GM12878 (cell line): ENCODE measurements around the gene ELAVL2. TPM values are rescaled to one million over a fixed set of nuclear protein-coding genes. Genes with fewer than 3 reads are reported as not detected.

Experiments
- ATAC-seq: fragments of 200-7000 bp; cut with Tn5 transposase; 3 replicates; pipeline ENCODE4 v1.9.1; 2020; ENCODE audit warnings: mild to moderate bottlenecking, moderate library complexity
- BruUV-seq: library from RNA; stranded (reverse); fragments of 400-500 nt; replicated peaks from 2 replicates; lab custom pipeline; 2021; lab: Mats Ljungman, UMichigan
- CTCF ChIA-PET: fragments of 300-600 bp; sonication (Branson Sonifier 250); formaldehyde crosslinking; extraction: SDS; loops from one replicate; lab custom pipeline; 2021; ENCODE audit warnings: inconsistent platforms; lab: Yijun Ruan, JAX
- POLR2A ChIA-PET: fragments of 350-600 bp; formaldehyde crosslinking; extraction: SDS; loops from one replicate; lab custom pipeline; 2021; ENCODE audit warnings: inconsistent platforms; lab: Charles Lee
- RAD21 ChIA-PET: fragments of 300-600 bp; sonication (Branson Sonifier 250); formaldehyde crosslinking; loops from one replicate; lab custom pipeline; 2023; ENCODE audit warnings: antibody characterized with exemption; ENCODE audit not compliant: unreplicated experiment; lab: Charles Lee
- SMC1A ChIA-PET: fragments of 300-600 bp; sonication (Branson Sonifier 250); formaldehyde crosslinking; loops from one replicate; lab custom pipeline; 2023; ENCODE audit not compliant: unreplicated experiment, uncharacterized antibody; lab: Charles Lee
- DNase-seq: peaks from one replicate; pipeline ENCODE4 v3.0.0-alpha.2; 2011; ENCODE audit warnings: low read depth, low spot score
- FAIRE-seq: peaks from 3 replicates; lab custom pipeline; 2011; peaks lifted over from hg19 to GRCh38; lab: Jason Lieb, UNC
- H2AFZ ChIP-seq: 2 replicates; pipeline ENCODE4 v1.6.0; 2011; ENCODE audit warnings: low read depth, low read length, control low read depth; ENCODE audit not compliant: control insufficient read depth
- H3K27ac ChIP-seq: 2 replicates; pipeline ENCODE4 v1.5.1; 2011; ENCODE audit warnings: control low read depth; ENCODE audit not compliant: control insufficient read depth, insufficient read depth
- H3K27me3 ChIP-seq, 2 experiments: replicated peaks in 1 of 2; 2 replicates each; pipeline versions ENCODE4 v1.6.0 to v1.6.1; 2011; ENCODE audit warnings: low read length in 1 of 2; ENCODE audit not compliant: control insufficient read depth in 2 of 2, insufficient read depth in 2 of 2
- H3K36me3 ChIP-seq, 2 experiments: 2 replicates each; pipeline ENCODE4 v1.5.1; 2011; ENCODE audit warnings: low read length in 1 of 2; ENCODE audit not compliant: control insufficient read depth in 2 of 2, insufficient read depth in 2 of 2
- H3K4me1 ChIP-seq: 2 replicates; pipeline ENCODE4 v1.6.1; 2011; ENCODE audit warnings: mild to moderate bottlenecking, low read length, moderate library complexity, mixed read lengths; ENCODE audit not compliant: control insufficient read depth, insufficient read depth
- H3K4me2 ChIP-seq: 2 replicates; pipeline ENCODE4 v1.6.0; 2011; ENCODE audit warnings: control low read depth; ENCODE audit not compliant: control insufficient read depth, insufficient read depth
- H3K4me3 ChIP-seq: fragments of 200-600 bp; sonication (generic); 2 replicates; pipeline ENCODE4 v1.5.1; 2016
- H3K79me2 ChIP-seq: 2 replicates; pipeline ENCODE4 v1.6.0; 2011; ENCODE audit warnings: low read length; ENCODE audit not compliant: control insufficient read depth, insufficient read depth
- H3K9ac ChIP-seq: 2 replicates; pipeline ENCODE4 v1.8.0; 2011; ENCODE audit warnings: low read length, control low read depth, mixed read lengths; ENCODE audit not compliant: control insufficient read depth, insufficient read depth
- H3K9me3 ChIP-seq: replicated peaks from 3 replicates; pipeline ENCODE4 v1.5.1; 2011; ENCODE audit warnings: mild to moderate bottlenecking, low read length; ENCODE audit not compliant: control insufficient read depth, insufficient read depth
- H4K20me1 ChIP-seq: 2 replicates; pipeline ENCODE4 v1.6.0; 2011; ENCODE audit not compliant: control insufficient read depth, insufficient read depth
- ASH2L ChIP-seq: fragments of 300-600, 200-600 bp; sonication (generic); IDR thresholded peaks from 2 replicates; pipeline ENCODE4 v1.6.1; 2017; ENCODE audit warnings: low read depth, mild to moderate bottlenecking, borderline replicate concordance
- BRCA1 ChIP-seq: IDR thresholded peaks from 2 replicates; pipeline ENCODE4 v1.6.1; 2011; ENCODE audit warnings: low read depth, low read length, improper control_type of control experiment
- CBX5 ChIP-seq: sonication (generic); IDR thresholded peaks from 2 replicates; pipeline ENCODE4 v1.6.1; 2016; ENCODE audit warnings: low read depth, moderate library complexity, mild to moderate bottlenecking, inconsistent platforms
- CREM ChIP-seq: IDR thresholded peaks from 2 replicates; pipeline ENCODE4 v1.6.1; 2014; ENCODE audit warnings: antibody characterized with exemption, low read depth
- EGR1 ChIP-seq, 2 experiments: IDR thresholded peaks; 1 replicate in 1 of 2; 2 replicates in 1 of 2; pipeline ENCODE4 v1.6.1; 2011 to 2012; ENCODE audit warnings: low read depth in 2 of 2, low read length in 2 of 2, borderline replicate concordance in 1 of 2, mild to moderate bottlenecking in 1 of 2, moderate library complexity in 1 of 2
- POLR2A ChIP-seq: IDR thresholded peaks from 2 replicates; pipeline ENCODE4 v1.6.1; 2011; ENCODE audit warnings: low read depth, mild to moderate bottlenecking, low read length
- RAD21 ChIP-seq: IDR thresholded peaks from 2 replicates; pipeline ENCODE4 v1.6.1; 2011; ENCODE audit warnings: mild to moderate bottlenecking, low read depth, low read length, moderate library complexity; ENCODE audit not compliant: insufficient read depth
- RCOR1 ChIP-seq: conservative IDR thresholded peaks from 2 replicates; pipeline ENCODE4 v1.6.1; 2012; ENCODE audit warnings: low read depth, low read length, improper control_type of control experiment
- TAF1 ChIP-seq: IDR thresholded peaks from 2 replicates; pipeline ENCODE4 v1.6.1; 2011; ENCODE audit warnings: mild to moderate bottlenecking, low read depth, low read length, borderline replicate concordance
- YY1 ChIP-seq: IDR thresholded peaks from 2 replicates; pipeline ENCODE4 v1.6.1; 2011; ENCODE audit warnings: low read depth, mild to moderate bottlenecking, low read length
- ZNF217 ChIP-seq: fragments of 450-650 bp; IDR thresholded peaks from 2 replicates; pipeline ENCODE4 v1.6.1; 2017; ENCODE audit warnings: antibody characterized with exemption, mild to moderate bottlenecking
- WGBS: methylation state at CpG from one replicate; pipeline ENCODE4 v1.1.6; 2016; ENCODE audit warnings: low lambda C conversion rate; ENCODE audit not compliant: insufficient replicate concordance, insufficient coverage; ENCODE audit errors: missing lambda C conversion rate; 5-methylcytosine and 5-hydroxymethylcytosine counted together
- in situ Hi-C: fragments of 300-500 bp; cut with MboI; formaldehyde crosslinking; loops from 9 replicates; pipeline ENCODE4 v1.14.3; 2018; ENCODE audit warnings: mixed read lengths
- intact Hi-C: fragments of 100-400 bp; cut with micrococcal nuclease; formaldehyde crosslinking; loops from one replicate; pipeline ENCODE4 v1.14.2; 2022; ENCODE audit not compliant: unreplicated experiment
- polyA plus RNA-seq, 11 experiments: library from polyadenylated mRNA; depleted of rRNA in 4 of 11; unstranded in 6 of 11; stranded (reverse) in 5 of 11; fragments of >200 nt; fragmentation: Nextera tagmentation in 4 of 11; fragmentation: Illumina TruSeq in 1 of 11; extraction: Ambion mirVana in 4 of 11; extraction: Trizol in 1 of 11; gene quantifications; 1 replicate in 1 of 11; 2 replicates in 10 of 11; pipeline versions ENCODE4 v1.2.1 to v1.2.3, GENCODE V29; 2011 to 2016; ENCODE audit warnings: inconsistent platforms in 2 of 11, missing spikeins in 2 of 11, low read depth in 1 of 11
- total RNA-seq, 4 experiments: library from RNA; depleted of rRNA in 3 of 4; stranded (reverse); fragments of >200 nt in 3 of 4; fragmentation: Illumina TruSeq in 1 of 4; extraction: Trizol in 1 of 4; gene quantifications; 2 replicates each; pipeline versions ENCODE4 v1.2.1 to v1.2.3, GENCODE V29; 2013 to 2021
- TF ChIP-seq, protein P1 (sequence below): fragments of 450-650 bp; IDR thresholded peaks from 2 replicates; pipeline ENCODE4 v1.6.1; 2017; ENCODE audit warnings: antibody characterized with exemption, mild to moderate bottlenecking, moderate library complexity
- TF ChIP-seq, protein P2 (sequence below): fragments of 450-650 bp; IDR thresholded peaks from 2 replicates; pipeline ENCODE4 v1.6.1; 2017; ENCODE audit warnings: mild to moderate bottlenecking, low read depth, inconsistent platforms; ENCODE audit not compliant: poor library complexity, severe bottlenecking
- TF ChIP-seq, protein P3 (sequence below): fragments of 150-350 bp; IDR thresholded peaks from 2 replicates; pipeline ENCODE4 v1.6.1; 2014; ENCODE audit warnings: mild to moderate bottlenecking, low read depth, low read length
- TF ChIP-seq, protein P4 (sequence below): fragments of 450-650 bp; IDR thresholded peaks from 2 replicates; pipeline ENCODE4 v1.6.1; 2017; ENCODE audit warnings: borderline replicate concordance
- TF ChIP-seq, protein P5 (sequence below): IDR thresholded peaks from 2 replicates; pipeline ENCODE4 v1.6.1; 2011; ENCODE audit warnings: borderline replicate concordance, low read depth, mild to moderate bottlenecking, moderate library complexity, mixed read lengths, low read length; ENCODE audit not compliant: insufficient read depth; ENCODE audit errors: extremely low read length

Gene ELAVL2
- total and polyA plus RNA-seq, 10 of the 15 experiments (the other 5 are each of a cell fraction or from before 2014, with no cell fraction given) = 0.24 to 2.6 (median 0.76) TPM

DNA sequence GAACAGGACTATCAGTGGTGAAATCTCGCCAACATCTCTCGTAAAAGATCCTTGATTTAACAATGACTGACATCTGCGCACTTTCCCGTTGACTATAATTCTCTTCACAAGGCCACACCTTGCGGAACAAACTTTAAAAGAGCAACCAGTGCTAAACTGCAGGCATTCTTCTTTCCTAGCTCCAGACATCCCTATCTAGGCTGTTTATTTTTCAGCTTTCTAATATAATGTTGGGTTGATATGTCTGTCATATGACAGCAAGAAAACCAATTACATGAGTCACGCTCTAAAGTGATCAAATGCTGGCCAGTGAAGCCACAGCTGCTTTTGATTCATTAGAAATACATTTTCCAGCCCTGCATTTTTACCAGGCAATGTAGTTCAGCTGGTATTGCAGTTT lies 162.5 kb downstream of the ELAVL2 start:
- Histone ChIP-seq H3K27ac (no peak overlapping the region), H3K36me3 (no peaks in the 10 kb centered on the region), H3K4me1 (no peaks in the 10 kb centered on the region), H3K4me3 (no peak overlapping the region), H3K4me2 (no peak overlapping the region), H3K79me2 (no peaks in the 10 kb centered on the region), H2AFZ (no peak overlapping the region), H4K20me1 (no peaks in the 10 kb centered on the region), H3K9me3 (no peaks in the 10 kb centered on the region; the same call in 2 of the 3 replicates), H3K9ac (no peak overlapping the region), H3K27me3 (no peaks in the 10 kb centered on the region)
- ChIA-PET POLR2A (no interaction called here), SMC1A (interaction anchor here (0.8 to 2.3 kb wide), 7 partner anchors 8 to 162 kb away, joined by 3 to 10 read pairs (median 4); no protein-coding TSS in a partner anchor), RAD21 (interaction anchor here (1.3 kb wide), 1 partner anchor 22 kb away, joined by 3 read pairs; no protein-coding TSS in a partner anchor), CTCF (interaction anchor here (0.9 to 2.7 kb wide), 6 partner anchors 11 to 172 kb away, joined by 3 to 7 read pairs (median 3); partner anchors contain the start of gene ELAVL2)
- WGBS = 34% methylated on average over 6 of the region's 6 CpGs
- DNase-seq = no peak
- in situ Hi-C loops = no loop called here
- BruUV-seq = no TSS peak
- FAIRE-seq = no peak
- ATAC-seq = no peak
- intact Hi-C loops = no loop called here
- TF ChIP-seq ASH2L = no peak
- TF ChIP-seq CBX5 = no peak
- no peak for TF ChIP-seq TAF1
- no peak for TF ChIP-seq RCOR1
- TF ChIP-seq RAD21 = no peak
- TF ChIP-seq, protein P1, sequence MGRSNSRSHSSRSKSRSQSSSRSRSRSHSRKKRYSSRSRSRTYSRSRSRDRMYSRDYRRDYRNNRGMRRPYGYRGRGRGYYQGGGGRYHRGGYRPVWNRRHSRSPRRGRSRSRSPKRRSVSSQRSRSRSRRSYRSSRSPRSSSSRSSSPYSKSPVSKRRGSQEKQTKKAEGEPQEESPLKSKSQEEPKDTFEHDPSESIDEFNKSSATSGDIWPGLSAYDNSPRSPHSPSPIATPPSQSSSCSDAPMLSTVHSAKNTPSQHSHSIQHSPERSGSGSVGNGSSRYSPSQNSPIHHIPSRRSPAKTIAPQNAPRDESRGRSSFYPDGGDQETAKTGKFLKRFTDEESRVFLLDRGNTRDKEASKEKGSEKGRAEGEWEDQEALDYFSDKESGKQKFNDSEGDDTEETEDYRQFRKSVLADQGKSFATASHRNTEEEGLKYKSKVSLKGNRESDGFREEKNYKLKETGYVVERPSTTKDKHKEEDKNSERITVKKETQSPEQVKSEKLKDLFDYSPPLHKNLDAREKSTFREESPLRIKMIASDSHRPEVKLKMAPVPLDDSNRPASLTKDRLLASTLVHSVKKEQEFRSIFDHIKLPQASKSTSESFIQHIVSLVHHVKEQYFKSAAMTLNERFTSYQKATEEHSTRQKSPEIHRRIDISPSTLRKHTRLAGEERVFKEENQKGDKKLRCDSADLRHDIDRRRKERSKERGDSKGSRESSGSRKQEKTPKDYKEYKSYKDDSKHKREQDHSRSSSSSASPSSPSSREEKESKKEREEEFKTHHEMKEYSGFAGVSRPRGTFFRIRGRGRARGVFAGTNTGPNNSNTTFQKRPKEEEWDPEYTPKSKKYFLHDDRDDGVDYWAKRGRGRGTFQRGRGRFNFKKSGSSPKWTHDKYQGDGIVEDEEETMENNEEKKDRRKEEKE = no peak
- no peak for TF ChIP-seq ZNF217
- no peak for TF ChIP-seq BRCA1
- TF ChIP-seq, protein P2, sequence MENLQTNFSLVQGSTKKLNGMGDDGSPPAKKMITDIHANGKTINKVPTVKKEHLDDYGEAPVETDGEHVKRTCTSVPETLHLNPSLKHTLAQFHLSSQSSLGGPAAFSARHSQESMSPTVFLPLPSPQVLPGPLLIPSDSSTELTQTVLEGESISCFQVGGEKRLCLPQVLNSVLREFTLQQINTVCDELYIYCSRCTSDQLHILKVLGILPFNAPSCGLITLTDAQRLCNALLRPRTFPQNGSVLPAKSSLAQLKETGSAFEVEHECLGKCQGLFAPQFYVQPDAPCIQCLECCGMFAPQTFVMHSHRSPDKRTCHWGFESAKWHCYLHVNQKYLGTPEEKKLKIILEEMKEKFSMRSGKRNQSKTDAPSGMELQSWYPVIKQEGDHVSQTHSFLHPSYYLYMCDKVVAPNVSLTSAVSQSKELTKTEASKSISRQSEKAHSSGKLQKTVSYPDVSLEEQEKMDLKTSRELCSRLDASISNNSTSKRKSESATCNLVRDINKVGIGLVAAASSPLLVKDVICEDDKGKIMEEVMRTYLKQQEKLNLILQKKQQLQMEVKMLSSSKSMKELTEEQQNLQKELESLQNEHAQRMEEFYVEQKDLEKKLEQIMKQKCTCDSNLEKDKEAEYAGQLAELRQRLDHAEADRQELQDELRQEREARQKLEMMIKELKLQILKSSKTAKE = no peak
- TF ChIP-seq CREM = no peak
- TF ChIP-seq, protein P3, sequence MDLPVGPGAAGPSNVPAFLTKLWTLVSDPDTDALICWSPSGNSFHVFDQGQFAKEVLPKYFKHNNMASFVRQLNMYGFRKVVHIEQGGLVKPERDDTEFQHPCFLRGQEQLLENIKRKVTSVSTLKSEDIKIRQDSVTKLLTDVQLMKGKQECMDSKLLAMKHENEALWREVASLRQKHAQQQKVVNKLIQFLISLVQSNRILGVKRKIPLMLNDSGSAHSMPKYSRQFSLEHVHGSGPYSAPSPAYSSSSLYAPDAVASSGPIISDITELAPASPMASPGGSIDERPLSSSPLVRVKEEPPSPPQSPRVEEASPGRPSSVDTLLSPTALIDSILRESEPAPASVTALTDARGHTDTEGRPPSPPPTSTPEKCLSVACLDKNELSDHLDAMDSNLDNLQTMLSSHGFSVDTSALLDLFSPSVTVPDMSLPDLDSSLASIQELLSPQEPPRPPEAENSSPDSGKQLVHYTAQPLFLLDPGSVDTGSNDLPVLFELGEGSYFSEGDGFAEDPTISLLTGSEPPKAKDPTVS = no peak
- no peak for TF ChIP-seq POLR2A
- no peak for TF ChIP-seq EGR1 (IDR thresholded peaks at IDR 0.05; ENCODE audit: borderline replicate concordance in 1 of 2, low read depth in 2 of 2, low read length in 2 of 2)
- TF ChIP-seq, protein P4, sequence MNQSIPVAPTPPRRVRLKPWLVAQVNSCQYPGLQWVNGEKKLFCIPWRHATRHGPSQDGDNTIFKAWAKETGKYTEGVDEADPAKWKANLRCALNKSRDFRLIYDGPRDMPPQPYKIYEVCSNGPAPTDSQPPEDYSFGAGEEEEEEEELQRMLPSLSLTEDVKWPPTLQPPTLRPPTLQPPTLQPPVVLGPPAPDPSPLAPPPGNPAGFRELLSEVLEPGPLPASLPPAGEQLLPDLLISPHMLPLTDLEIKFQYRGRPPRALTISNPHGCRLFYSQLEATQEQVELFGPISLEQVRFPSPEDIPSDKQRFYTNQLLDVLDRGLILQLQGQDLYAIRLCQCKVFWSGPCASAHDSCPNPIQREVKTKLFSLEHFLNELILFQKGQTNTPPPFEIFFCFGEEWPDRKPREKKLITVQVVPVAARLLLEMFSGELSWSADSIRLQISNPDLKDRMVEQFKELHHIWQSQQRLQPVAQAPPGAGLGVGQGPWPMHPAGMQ = no peak
- TF ChIP-seq, protein P5, sequence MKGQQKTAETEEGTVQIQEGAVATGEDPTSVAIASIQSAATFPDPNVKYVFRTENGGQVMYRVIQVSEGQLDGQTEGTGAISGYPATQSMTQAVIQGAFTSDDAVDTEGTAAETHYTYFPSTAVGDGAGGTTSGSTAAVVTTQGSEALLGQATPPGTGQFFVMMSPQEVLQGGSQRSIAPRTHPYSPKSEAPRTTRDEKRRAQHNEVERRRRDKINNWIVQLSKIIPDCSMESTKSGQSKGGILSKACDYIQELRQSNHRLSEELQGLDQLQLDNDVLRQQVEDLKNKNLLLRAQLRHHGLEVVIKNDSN = no peak
- no peak for TF ChIP-seq YY1
